Measurements from ENCODE around the gene LRRFIP1. TPM values are rescaled to one million over a fixed set of nuclear protein-coding genes. Genes with fewer than 3 reads are reported as not detected.

LRRFIP1 gene
- polyA plus RNA-seq, 1 experiment: 71.1 TPM

- Histone ChIP-seq H3K4me3 (ENCODE audit: low read depth, low read length) (no peak overlapping the region), H3K27ac (ENCODE audit: low read depth, low read length) (no peak overlapping the region), H3K9me3 (ENCODE audit: control insufficient read depth, insufficient read depth, low read length) (peaks cover 11% of the 10 kb centered on the region), H3K27me3 (ENCODE audit: control insufficient read depth, insufficient read depth, low read length) (no peaks in the 10 kb centered on the region)
- TF ChIP-seq CTCF (IDR thresholded peaks at IDR 0.05; ENCODE audit: low read depth, low read length): no peak
- ChIA-PET POLR2A (no interaction called here), CTCF (no interaction called here)
- no peak for DNase-seq (ENCODE audit: low read depth, low spot score)
Observed at GRCh38 chr2:237651761-237652160, 24.4 kb downstream of the LRRFIP1 start.

GRCh38 chr2:237652181-237652580 lies 24.8 kb downstream of the LRRFIP1 start:
- Histone ChIP-seq H3K4me3 (ENCODE audit: low read depth, low read length) (no peak overlapping the region), H3K9me3 (ENCODE audit: control insufficient read depth, insufficient read depth, low read length) (peaks cover 14% of the 10 kb centered on the region), H3K27me3 (ENCODE audit: control insufficient read depth, insufficient read depth, low read length) (no peaks in the 10 kb centered on the region), H3K27ac (ENCODE audit: low read depth, low read length) (no peak overlapping the region)
- POLR2A ChIA-PET: no interaction called here
- no peak for DNase-seq (ENCODE audit: low read depth, low spot score)
- CTCF ChIA-PET: no interaction called here
- TF ChIP-seq CTCF (IDR thresholded peaks at IDR 0.05; ENCODE audit: low read depth, low read length): no peak

- CTCF ChIA-PET: no interaction called here
Observed at GRCh38 chr2:237652854-237653253, 25.5 kb downstream of the LRRFIP1 start.

GRCh38 chr2:237653776-237654558 lies 26.6 kb downstream of the LRRFIP1 start:
- ChIA-PET CTCF (no interaction called here), POLR2A (no interaction called here)
- no peaks in the 10 kb centered on the region for H3K27me3 ChIP-seq (ENCODE audit: control insufficient read depth, insufficient read depth, low read length)
- H3K27ac ChIP-seq (ENCODE audit: low read depth, low read length): no peak overlapping the region
- H3K4me3 ChIP-seq (ENCODE audit: low read depth, low read length): no peak overlapping the region
- peaks cover 14% of the 10 kb centered on the region for H3K9me3 ChIP-seq (ENCODE audit: control insufficient read depth, insufficient read depth, low read length)
- no peak for DNase-seq (ENCODE audit: low read depth, low spot score)
- TF ChIP-seq CTCF (IDR thresholded peaks at IDR 0.05; ENCODE audit: low read depth, low read length): no peak

More at GRCh38 chr2:237652854-237653253, 25.5 kb downstream of the LRRFIP1 start:
- DNase-seq (ENCODE audit: low read depth, low spot score): no peak
- Histone ChIP-seq H3K27me3 (ENCODE audit: control insufficient read depth, insufficient read depth, low read length) (no peaks in the 10 kb centered on the region), H3K27ac (ENCODE audit: low read depth, low read length) (no peak overlapping the region), H3K9me3 (ENCODE audit: control insufficient read depth, insufficient read depth, low read length) (peaks cover 14% of the 10 kb centered on the region), H3K4me3 (ENCODE audit: low read depth, low read length) (no peak overlapping the region)
- TF ChIP-seq CTCF (IDR thresholded peaks at IDR 0.05; ENCODE audit: low read depth, low read length): no peak
- POLR2A ChIA-PET: no interaction called here

GRCh38 chr2:237657063-237657462 lies 29.7 kb downstream of the LRRFIP1 start:
- no peak for DNase-seq (ENCODE audit: low read depth, low spot score)
- POLR2A ChIA-PET: no interaction called here
- Histone ChIP-seq H3K9me3 (ENCODE audit: control insufficient read depth, insufficient read depth, low read length) (peaks cover 4% of the 10 kb centered on the region), H3K4me3 (ENCODE audit: low read depth, low read length) (no peak overlapping the region), H3K27me3 (ENCODE audit: control insufficient read depth, insufficient read depth, low read length) (no peaks in the 10 kb centered on the region), H3K27ac (ENCODE audit: low read depth, low read length) (no peak overlapping the region)
- CTCF ChIA-PET: no interaction called here
- no peak for TF ChIP-seq CTCF (IDR thresholded peaks at IDR 0.05; ENCODE audit: low read depth, low read length)

Data from AG04450 (cell line).